ENCODE data around the gene KLF13.

The KLF13 gene

DNA sequence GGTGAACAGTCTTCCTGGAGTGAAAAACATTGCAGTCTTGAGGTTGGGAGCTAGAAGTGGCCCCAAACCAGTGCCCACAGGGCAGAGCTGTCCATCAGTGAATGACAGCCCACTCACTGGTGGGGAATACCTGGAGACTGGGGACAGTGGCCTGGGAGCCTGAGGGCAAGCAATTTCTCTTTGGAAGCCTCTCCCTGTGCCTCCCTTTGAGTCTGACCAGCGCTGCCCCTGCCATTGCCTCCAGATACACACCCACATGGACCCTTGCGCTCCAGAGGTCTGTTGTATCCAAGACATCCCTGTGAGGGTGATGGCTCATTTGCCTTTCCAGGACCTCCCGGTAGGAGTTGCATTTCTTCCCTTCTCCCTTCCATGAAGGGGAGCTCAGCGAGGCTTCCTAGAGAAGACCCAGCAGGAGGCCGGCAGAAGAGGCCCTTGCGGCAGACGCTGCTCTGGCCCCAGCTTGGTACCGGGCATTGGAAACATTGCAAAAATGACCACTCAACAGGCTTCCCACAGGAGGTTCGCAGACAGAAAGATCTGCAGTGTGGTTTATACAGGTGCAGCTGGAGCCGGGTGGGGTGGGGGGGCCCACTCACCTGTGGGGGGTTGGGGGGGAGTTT lies 38.5 kb downstream of the KLF13 start:
- DNase-seq (ENCODE audit: low read depth), result no peak

DNA sequence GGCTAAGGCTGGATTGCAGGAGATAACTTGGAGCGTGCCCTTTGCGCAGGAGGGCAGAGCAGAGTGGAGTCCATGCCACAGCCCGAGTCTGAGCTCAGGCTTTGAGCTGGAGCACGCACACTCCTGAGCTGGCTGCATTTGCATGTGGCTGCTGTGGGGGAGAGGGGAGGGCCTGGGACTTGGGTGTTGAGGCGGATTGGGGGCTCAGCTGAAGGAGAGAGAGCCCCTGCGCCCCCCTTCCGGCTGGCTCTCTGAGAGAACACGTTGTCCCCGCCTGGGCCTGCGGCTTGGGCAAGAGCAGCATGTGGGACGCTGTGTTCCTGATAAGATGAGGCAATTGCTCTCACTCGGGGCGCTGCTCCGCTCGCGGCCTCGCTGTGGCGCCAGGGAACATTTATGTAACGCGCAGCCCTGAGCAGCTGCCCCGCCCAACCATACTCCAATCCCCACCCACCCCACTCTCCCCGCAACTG lies 39.1 kb downstream of the KLF13 start:
- peak; percentile 72 for DNase-seq (ENCODE audit: low read depth)

DNA sequence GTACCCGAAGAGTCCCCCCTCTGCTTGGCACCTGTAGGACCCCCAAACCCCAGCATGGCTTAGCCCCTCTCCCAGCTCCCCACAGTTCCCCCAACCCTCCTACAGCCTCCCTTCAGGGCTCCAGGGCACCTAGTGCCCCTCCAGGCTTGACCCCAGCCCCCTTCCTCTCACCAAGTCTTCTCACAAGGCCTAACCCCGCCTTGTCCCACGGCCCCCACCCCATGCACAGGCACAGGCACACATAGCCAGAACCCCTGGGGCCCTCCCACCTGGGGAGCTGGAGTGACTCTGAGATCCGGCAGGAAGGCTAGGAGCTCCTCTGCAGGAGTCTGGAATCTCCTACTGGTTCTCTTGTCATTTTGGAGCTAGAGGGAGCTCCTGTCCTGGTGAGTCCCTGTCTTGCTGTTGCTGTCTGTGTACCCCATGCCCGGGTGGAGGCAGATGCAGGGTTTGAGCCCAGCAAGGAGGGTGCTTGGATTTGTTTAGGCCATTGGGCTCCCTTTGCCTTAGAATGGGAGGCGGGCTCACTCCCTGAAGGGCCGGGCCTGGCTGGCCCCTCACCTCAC lies 39.6 kb downstream of the KLF13 start:
- peak; percentile 36 for DNase-seq (ENCODE audit: low read depth)

DNA sequence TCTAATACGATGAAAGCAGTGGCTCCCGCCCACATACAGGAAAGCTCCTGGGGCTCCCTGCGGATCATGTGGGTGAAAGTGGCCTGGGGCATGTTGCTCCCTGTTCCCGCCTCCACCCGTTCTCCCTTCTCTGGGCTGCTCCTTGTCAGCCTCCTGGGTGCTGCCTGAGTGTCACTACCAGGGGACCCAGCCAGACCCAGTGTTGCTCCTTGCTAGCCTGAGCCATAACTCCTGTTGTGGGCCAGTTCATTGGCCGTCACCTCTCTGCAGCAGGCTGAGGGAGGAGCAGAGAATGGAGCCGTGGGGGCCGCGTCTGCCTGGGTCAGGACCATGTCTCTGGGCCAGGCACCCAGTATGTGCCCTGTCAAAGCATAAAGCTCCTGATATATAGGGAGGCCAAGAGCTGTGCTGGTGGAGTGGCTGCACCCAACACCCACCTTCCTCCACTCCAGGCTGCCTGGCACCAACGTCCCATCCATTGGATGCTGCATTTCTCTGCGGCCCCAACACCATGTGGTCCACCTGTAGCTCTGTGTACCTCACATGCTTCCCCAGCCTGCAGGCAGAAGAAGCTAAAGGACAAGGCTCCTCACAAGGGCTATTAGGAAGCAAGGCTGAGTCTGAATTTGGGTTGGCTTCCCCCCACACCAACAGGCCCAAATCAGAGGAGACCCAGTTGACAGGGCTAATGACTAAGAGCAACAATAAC lies 40.5 kb downstream of the KLF13 start:
- no peak for DNase-seq (ENCODE audit: low read depth)

DNA sequence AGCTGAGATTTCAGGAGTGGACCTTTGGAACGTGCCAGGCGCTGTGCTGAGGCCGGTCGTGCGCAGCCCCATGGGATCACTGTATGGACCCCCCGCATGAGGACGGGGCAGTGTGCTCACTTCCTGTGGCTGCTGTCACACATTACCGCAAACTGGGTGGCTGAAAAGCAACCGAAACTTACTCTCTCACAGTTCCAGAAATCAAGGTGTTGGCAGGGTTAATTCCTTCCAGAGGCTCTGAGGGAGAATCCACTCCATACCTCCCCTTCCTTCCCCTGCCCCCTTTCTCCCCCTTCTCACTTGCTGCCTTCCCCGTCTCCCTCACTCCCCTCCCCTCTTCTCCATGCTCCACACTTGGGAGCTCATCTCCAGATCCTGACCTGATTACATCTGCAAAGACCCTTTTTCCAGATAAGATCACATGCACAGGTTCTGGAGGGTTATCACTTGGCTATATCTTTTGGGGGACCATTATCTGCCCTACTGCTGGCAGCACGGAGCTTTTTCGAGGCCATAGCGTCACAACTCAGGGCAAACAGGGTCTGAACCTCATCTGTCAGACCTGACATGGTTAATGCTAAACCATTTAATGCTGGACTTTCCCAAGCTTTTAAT lies 41.2 kb downstream of the KLF13 start:
- DNase-seq (ENCODE audit: low read depth), result no peak

DNA sequence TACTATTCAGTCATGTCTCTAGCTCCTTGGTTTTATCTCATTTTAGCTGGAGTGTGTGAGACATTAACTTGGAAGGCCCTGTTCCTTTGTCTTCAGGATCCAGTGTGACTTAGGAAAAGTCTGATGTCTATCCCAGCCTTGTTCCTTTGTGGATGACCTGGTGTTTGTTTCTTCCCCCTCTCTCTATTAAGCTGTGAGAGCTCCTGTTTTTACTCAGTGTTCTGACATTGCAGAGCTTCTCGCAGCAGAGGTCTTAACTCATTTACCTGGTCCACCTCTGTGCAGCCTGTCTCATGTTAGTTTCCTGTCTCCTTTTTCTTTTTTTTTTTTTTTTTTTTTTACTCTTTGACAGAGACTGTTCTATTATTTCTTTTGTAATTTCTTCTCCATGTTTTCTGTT lies 43.1 kb downstream of the KLF13 start:
- DNase-seq (ENCODE audit: low read depth), result no peak

DNA sequence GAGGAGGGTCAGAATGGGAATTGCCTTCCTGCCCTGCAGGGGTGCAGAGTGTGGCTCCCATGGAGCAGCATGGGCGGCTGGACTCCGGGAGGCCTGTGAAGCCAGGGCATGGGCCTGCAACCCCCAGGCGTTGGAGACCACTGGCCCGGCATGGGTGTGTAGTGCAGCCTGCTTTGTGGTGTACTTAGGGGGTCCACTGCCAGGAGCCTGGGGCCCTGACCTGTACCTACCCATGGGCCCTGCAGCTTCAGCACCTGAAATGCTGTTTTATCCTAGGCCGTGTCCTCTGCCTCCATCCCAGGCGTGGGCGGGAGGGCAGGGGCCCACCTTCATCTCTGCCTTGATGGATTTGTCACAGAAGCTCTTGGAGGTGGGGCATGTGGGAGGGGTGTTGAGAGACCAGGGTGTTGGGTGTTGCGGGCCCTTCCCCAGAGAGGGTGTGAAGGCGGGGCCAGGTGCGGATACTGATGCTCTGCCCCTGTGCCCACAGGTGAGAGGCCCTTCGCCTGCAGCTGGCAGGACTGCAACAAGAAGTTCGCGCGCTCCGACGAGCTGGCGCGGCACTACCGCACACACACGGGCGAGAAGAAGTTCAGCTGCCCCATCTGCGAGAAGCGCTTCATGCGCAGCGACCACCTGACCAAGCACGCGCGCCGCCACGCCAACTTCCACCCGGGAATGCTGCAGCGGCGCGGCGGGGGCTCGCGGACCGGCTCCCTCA lies 45.0 kb downstream of the KLF13 start:
- DNase-seq (ENCODE audit: low read depth), result no peak

DNA sequence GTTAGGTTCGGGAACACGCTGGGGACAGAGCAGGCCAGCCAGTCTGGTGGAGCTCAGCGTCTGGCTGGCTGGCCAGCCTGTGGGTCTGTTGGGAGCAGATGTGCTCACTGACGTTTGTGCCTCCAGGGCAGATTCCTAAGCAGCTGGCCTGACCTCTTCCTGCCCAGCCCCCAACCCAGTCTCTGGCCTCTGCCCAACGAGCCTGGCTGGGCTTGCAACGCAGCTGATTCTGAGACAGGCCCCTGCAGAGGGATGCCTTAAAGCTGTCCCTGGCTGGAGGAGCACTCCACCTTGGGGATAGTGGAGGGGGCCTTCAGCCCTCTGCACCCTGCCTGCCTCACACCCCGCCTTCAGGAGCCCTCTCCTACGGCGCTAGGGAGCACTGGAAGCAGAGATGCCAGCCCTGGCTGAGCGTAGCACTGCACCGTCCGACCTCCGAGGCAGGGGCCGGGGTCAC lies 46.0 kb downstream of the KLF13 start:
- peak; percentile 93 for DNase-seq (ENCODE audit: low read depth)

DNA sequence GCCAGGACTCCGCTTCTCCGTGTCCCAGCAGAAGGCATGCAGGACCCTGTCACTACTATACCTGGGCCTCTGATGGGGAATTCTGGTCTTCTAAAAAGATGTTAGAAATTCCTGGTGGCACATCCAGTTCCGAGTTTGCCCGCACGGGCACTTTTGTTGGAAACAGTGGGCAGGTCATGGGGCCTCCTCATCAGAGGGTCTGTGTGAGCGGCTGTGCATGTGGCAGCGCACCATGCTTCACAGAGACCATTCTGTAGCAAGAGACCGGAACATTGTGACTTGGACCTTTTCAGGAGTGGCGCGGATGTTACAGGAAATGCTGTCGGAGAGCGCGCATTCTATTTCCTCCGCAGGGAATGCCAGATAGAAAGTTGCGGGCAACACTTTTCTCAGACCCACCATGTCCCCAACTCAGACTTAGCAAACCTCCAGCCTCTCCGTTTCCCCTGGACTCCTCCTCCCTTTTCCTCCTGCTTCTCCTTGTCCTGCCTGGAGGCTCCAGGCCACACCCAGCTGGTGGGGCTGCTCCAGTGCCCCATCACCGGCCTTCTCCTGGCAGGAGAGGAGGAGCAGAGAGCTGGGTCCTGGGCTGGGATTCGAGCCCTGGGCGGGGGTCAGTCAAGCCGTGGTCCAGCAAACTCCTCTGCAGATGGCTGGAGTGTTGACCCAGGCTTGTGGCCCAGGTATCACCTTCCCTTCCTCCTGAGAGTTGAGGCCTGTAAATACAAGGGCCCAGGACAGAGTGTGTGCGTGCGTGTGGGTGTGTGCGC lies 46.6 kb downstream of the KLF13 start:
- no peak for DNase-seq (ENCODE audit: low read depth)

DNA sequence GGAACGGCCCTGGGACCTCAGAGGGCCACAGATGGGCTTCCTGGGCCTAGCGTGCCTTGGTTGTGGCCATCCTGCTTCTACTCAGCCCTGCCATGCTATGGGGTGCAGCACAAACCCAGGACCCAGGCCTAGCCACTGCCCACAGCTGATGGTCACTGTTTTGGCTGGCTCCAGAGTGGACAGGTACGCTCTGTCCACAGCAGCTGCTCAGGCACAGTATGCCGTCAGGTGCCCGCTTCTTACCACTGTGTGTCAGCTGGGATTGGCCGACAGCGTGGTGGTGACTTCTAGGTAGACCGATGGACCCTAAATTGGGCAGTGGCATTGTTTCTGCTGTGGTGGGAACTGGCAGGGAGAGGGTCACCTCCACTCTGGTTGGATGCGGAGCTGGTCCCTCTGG lies 47.3 kb downstream of the KLF13 start:
- no peak for DNase-seq (ENCODE audit: low read depth)

DNA sequence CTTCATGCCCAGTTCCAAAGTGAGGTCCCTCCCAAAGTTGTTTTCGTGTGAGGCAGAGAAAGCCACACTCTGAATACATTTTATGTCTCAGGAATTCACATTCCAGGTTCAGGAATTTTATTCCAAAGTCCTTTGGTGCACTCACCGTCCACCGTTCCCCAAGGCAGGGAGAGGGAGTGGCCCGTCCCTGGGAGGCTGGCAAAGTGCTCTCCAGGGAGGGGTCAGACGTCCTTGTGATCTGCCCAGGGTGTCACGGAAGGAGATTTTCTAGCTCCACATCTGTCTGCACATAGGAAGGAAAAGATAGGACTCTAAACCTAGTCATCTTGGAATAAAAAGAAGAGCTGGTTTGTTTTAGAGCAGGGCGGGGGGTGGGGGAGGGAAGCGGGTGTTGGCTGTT lies 47.9 kb downstream of the KLF13 start:
- peak; percentile 40 for DNase-seq (ENCODE audit: low read depth)

DNA sequence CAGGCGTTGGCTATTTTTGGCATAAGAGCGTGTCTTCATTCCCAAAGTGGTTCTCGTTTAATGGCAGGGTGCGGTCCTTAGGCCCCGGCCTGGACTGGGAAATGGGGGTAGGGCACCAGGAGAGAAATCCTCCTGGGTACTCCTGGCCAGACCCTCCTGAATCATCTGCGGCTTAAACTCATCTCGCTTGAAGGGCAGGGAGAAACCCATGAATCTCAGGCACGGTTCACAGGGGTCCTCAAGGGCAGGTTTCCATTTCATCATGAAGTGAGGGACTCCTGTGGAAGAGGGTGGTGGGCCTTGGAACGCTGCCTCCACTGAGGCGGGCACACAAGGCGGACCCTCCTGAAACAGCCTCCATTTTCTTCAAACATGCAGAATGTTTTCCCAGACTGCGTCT lies 48.4 kb downstream of the KLF13 start:
- DNase-seq (ENCODE audit: low read depth), result no peak

DNA sequence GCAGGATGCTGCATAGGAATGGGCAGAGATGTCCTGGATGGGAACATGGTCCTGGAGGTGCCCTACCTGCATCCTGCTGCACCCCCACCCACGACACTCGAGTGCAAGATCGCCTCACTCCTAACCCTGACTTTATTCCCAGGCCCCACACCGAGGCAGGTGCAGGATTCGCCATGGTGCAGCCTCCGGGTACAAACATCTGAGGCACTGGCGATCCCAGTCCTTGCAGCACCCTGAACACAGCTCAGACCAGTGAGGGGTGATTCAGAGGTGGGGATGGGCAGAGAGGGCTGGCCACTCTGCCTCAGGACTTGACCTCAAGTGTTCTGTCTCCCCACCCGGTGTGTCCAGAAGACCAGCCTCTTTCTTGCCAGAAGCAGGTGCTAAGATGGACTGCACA lies 49.1 kb downstream of the KLF13 start:
- no peak for DNase-seq (ENCODE audit: low read depth)

DNA sequence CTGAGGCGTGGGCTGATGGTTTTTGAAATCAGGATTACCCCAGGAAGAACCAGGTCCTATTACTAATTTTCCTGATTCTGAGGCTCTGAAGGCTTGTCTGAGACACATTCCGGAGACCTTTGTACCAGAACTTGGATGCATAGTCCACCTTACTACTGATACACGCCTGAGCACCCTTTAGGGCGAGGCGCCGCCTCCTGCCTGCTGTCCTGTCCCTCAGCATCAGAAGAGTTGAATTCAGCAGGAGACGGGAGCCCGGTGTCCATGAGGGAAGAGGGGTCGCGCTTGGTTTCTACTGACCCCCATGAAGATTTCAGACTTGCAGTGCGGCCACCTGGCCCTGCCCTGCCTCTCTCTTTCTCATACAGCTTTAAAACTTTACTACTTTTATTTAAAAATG lies 49.9 kb downstream of the KLF13 start:
- DNase-seq (ENCODE audit: low read depth), result no peak

DNA sequence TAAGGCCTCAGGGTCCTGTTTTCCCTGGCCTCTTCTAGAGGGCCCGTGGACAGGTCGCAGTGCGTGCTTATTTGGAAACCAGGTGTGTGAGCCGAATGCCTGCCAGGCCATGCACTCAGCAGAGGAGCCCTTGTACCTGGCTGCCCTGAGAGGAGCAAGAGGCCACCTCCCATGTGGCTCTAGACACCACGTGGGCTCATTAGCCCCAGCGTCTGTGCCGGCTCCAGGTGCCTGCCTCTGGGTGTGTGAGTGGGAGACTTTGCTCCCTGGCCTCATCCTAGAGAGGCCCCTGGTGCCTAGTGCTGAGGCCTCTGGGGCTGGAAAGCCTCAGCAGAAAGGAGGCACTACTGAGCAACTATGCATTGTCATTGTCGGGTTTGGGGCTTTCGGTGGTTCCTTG lies 50.4 kb downstream of the KLF13 start:
- no peak for DNase-seq (ENCODE audit: low read depth)

DNA sequence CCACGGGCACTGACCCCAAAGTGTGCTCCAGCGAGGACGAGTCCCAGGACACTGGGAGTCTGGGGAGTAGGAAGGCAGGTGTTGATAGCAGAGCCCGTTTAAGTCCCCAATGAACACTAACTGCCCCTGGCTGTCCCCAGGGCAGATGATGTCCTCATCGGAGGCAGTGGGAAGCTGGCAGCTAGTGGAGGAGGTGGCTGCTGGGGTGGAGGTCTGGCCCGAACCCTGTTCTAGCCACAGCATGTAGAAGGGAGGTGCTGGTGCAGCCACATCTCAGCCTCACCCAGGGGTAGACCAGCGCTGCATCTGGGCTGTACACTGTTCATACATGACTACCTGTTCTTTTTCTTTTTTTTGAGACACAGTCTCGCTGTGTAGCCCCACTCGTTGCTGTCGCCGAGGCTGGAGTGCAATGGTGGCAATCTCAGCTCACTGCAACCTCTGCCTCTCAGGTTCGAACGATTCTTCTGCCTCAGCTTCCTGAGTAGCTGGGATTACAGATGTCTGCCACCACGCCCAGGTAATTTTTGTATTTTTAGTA lies 51.8 kb downstream of the KLF13 start:
- no peak for DNase-seq (ENCODE audit: low read depth)

DNA sequence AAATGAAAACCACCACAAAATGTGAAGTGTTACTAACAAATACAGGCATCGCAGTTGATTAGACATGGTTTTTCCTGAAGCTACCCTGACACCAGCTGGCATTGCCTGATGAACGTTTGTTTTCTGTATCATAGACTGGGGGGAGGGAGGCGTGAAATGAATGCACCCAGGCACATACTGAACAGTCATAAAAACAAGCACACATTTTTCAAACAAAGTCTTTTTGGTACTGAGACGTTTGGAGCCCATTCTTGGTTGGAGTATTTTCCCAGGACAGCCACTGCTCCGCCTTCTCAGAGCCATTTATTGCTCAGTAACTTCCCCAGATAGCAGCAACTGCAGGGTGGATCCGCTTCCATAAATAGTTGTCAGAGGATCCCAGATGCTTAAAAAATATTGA lies 52.4 kb downstream of the KLF13 start:
- no peak for DNase-seq (ENCODE audit: low read depth)

DNA sequence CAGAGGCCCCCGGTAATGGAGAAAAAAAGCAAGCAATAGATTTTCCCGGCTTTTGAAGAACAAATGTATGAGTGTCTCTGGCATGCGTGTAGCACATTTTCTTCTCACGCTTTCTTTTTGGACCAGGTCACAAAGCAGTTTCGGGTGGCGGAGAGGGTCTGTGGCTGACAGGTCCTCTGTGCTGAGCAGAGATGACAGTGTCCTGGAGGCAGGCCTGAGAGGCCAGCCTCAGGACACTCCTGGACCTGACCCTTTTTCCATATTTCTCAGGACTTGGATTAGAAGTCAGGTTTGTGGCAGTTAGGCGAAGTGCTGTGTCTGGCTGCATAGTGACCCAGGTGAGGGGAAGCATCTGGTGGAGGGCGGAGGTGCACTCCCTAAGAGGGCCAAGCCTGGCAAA lies 52.9 kb downstream of the KLF13 start:
- DNase-seq (ENCODE audit: low read depth), result no peak

DNA sequence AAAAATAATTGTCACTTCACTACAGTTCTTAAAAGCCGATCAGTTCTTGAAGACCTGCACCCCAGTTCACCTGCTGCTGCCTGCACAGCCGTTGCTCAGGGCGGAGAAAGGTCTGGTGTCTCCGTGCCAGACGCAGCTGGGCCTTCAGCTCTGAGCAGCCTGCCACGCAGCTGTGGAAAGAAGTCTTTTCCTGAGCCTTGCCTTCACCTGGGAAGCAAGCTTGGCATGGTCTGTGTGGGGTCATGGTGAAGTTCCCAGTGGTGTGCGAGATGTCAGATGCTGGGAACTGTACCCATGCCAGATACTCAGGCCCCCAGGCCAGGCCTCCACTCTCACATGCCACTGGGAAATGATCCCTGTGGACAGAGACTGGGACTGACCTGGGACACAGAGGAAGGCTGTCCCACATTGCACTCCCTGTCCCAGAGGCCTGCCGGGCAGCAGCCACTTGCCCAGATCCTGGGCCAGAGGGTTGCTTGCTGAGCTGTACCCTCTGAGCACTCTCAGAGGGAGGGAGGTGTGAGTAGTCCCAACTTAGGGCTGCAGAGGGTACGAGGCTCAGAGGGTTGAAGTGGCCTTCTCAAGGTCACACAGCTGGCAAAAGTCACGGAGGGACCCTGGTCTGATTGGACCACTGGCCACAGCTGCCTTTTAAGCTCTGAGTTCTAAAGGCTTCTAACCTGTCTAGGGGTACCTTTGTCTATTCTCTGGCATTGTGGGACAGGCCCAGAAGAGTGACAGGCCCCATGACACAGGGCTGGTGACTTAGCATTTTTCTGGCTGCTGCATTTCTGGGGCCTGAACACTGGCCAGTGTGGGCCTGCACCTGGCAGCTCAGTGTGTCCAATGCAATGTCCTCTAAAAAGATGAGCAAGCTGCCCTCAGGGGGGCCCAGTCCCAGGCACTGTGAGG lies 55.4 kb downstream of the KLF13 start:
- DNase-seq (ENCODE audit: low read depth), result no peak

DNA sequence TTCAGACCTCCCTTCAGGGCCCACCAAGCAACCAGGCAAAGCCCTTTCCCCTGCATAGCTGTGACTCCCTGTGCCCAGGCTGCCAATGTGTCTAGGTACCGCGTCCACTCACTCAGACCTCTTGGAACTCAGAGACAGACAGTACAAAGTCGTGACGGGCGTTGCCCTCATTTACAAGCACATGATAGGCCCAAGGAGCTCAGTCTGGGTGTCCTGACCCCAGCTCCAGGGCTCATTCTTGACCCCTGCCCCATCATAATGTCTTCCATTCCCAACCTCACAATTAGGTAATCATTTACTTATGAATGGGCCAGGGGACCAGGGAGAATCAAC lies 56.0 kb downstream of the KLF13 start:
- DNase-seq (ENCODE audit: low read depth), result no peak
